Ovary (tissue), 9 donors: ENCODE results near the gene KRT24. TPM values are rescaled to one million over a fixed set of nuclear protein-coding genes. Genes with fewer than 3 reads are reported as not detected.

Experiments used
- DNase-seq, 5 donors: peaks; one replicate each; pipeline ENCODE4 v3.0.0-alpha.2; 2019 to 2020
- H3K27ac ChIP-seq, 2 donors: fragments of 200-600 bp; one replicate each; pipeline versions ENCODE4 v1.5.1 to v1.8.0; 2019 to 2022
- H3K27me3 ChIP-seq: fragments of 200-600 bp; one replicate; pipeline ENCODE4 v1.8.0; 2022
- H3K36me3 ChIP-seq: fragments of 200-600 bp; sonication (generic); one replicate; pipeline ENCODE4 v1.5.1; 2019
- H3K4me1 ChIP-seq: one replicate; pipeline ENCODE4 v1.8.1; 2013; ENCODE audit warnings: mild to moderate bottlenecking, moderate library complexity; ENCODE audit not compliant: insufficient read depth
- H3K4me3 ChIP-seq: fragments of 200-600 bp; sonication (generic); one replicate; pipeline ENCODE4 v1.5.1; 2017
- H3K9me3 ChIP-seq, 2 donors: fragments of 200-600 bp in 1 of 2; sonication (generic) in 1 of 2; one replicate each; pipeline versions ENCODE4 v1.5.1 to v1.8.1; 2013 to 2019; ENCODE audit warnings: mild to moderate bottlenecking in 1 of 2, moderate library complexity in 1 of 2
- CTCF ChIP-seq, 3 donors: fragments of 450-650 bp in 2 of 3; fragments of 200-600 bp in 1 of 3; IDR thresholded peaks; one replicate each; pipeline versions ENCODE4 v1.5.1 to v1.8.0; 2016 to 2022; ENCODE audit warnings: antibody characterized with exemption in 3 of 3, mild to moderate bottlenecking in 1 of 3
- EP300 ChIP-seq: sonication (generic); formaldehyde crosslinking; IDR thresholded peaks from one replicate; pipeline ENCODE4 v1.6.1; 2017; ENCODE audit warnings: antibody characterized with exemption
- POLR2A ChIP-seq: fragments of 450-650 bp; IDR thresholded peaks from one replicate; pipeline ENCODE4 v1.6.1; 2017; ENCODE audit warnings: antibody characterized with exemption, mild to moderate bottlenecking, moderate library complexity
- WGBS, 3 donors: extraction: QIAGEN DNeasy Blood & Tissue Kit in 1 of 3; methylation state at CpG; one replicate each; pipeline versions ENCODE4 v1.1.5 to v1.1.7; 2013 to 2017; 5-methylcytosine and 5-hydroxymethylcytosine counted together
- intact Hi-C, 4 donors: fragments of 100-400 bp; cut with DNase I; formaldehyde crosslinking; loops; one replicate each; pipeline versions ENCODE4 v1.11.0 to v1.15.1; 2022 to 2023
- polyA plus RNA-seq, 2 donors: library from polyadenylated mRNA; stranded (reverse); fragments of 200-250 nt in 1 of 2; fragments of 350-450 nt in 1 of 2; fragmentation: Illumina TruSeq in 1 of 2; extraction: RNeasy Lipid Tissue Mini Kit (QIAGEN cat#74804) in 1 of 2; gene quantifications; one replicate each; pipeline ENCODE4 v1.2.3, GENCODE V29; 2013 to 2014
- total RNA-seq, 7 donors: library from RNA; depleted of rRNA in 2 of 7; stranded (reverse); fragments of >200 nt in 2 of 7; fragmentation: NEBNext Ultra II Directional in 3 of 7; extraction: Animal tissue kit (Norgen Biotek cat#: 25700) in 3 of 7; gene quantifications; one replicate each; pipeline versions ENCODE4 v1.1.0 to v1.2.4, GENCODE V29; 2016 to 2023
- donor health status: DM: no; HTN: no; CAD: no; lungs with moderate emphysema.
- donor health status: DM: no; HTN: no; CAD: no.
- donor health status: Bipolar disorder and iron deficiency.
- donor health status: DM: yes; HTN: yes; CAD: no.
- donor health status: DM: no; HTN: no; CAD: no.
- donor health status: DM: yes; HTN: yes; CAD: no.

KRT24 gene
- total and polyA plus RNA-seq, 9 donors = not detected

DNA sequence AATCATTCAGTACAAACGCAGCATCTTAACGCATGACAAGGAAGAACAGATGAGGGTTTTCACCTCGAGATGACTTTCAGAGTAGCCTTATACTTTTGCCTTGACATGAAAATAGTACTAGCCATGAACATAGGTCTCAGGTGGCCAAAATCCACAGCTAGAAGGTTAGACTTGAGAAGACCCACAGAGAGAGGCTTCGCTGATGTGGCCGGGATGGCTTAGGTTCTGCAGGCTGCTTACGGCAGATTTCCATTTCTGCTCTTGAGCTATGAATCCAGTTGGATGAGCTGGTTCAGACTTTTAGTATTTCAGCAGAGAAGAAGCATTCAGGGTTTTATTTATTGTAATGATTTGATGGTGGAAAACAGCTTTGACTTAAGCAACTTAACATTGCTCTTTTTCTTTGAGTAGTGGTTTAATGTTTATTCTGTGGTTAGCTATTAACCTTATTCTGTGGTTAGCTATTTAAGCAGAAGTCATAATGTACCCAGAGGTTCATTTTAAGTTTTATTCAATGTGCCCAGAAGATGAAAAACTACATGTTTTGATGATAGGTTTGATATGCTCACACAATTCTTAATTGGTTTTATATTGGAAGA, 7.6 kb downstream of the KRT24 start:
- no peaks in the 10 kb centered on the region for H3K4me1 ChIP-seq
- H3K27me3 ChIP-seq = no peaks in the 10 kb centered on the region
- H3K9me3 ChIP-seq = no peaks in the 10 kb centered on the region
- TF ChIP-seq POLR2A (no peak), EP300 (no peak), CTCF (IDR thresholded peaks at IDR 0.05) (no peak)
- intact Hi-C loops = no loop called here
- no peak for DNase-seq
- 90 to 92% (median 92%) methylated on average over 6 of the region's 6 CpGs for WGBS, 3 donors
- no peaks in the 10 kb centered on the region for H3K36me3 ChIP-seq
- H3K27ac ChIP-seq = no peak overlapping the region
- no peak overlapping the region for H3K4me3 ChIP-seq

GRCh38 chr17:40694584-40694983, 9.0 kb downstream of the KRT24 start:
- Histone ChIP-seq H3K27me3 (no peaks in the 10 kb centered on the region), H3K4me1 (no peaks in the 10 kb centered on the region), H3K9me3 (no peaks in the 10 kb centered on the region), H3K4me3 (no peak overlapping the region), H3K27ac (no peak overlapping the region), H3K36me3 (no peaks in the 10 kb centered on the region)
- no peak for DNase-seq
- no peak for TF ChIP-seq POLR2A
- TF ChIP-seq CTCF (IDR thresholded peaks at IDR 0.05) = no peak
- no peak for TF ChIP-seq EP300
- intact Hi-C loops = no loop called here
- WGBS, 3 donors = 78 to 81% (median 81%) methylated on average over 9 of the region's 9 CpGs

- DNase-seq = no peak
- Histone ChIP-seq H3K27ac (no peak overlapping the region), H3K27me3 (no peaks in the 10 kb centered on the region), H3K36me3 (no peaks in the 10 kb centered on the region), H3K9me3 (no peaks in the 10 kb centered on the region), H3K4me1 (no peaks in the 10 kb centered on the region), H3K4me3 (no peak overlapping the region)
- intact Hi-C loops = loop anchor here in 1 of 4 donors (5.0 kb wide), 1 partner anchor 860 kb away; no protein-coding TSS in a partner anchor
- TF ChIP-seq CTCF (IDR thresholded peaks at IDR 0.05) = no peak
- no peak for TF ChIP-seq POLR2A
- TF ChIP-seq EP300 = no peak
- WGBS, 3 donors = 38 to 54% (median 40%) methylated on average over 5 of the region's 5 CpGs
Measured at GRCh38 chr17:40687106-40687505, 16.4 kb downstream of the KRT24 start.

GRCh38 chr17:40686192-40686591, 17.4 kb downstream of the KRT24 start:
- Histone ChIP-seq H3K36me3 (no peaks in the 10 kb centered on the region), H3K9me3 (no peaks in the 10 kb centered on the region), H3K4me3 (no peak overlapping the region), H3K4me1 (no peaks in the 10 kb centered on the region), H3K27ac (no peak overlapping the region), H3K27me3 (no peaks in the 10 kb centered on the region)
- no peak for DNase-seq
- TF ChIP-seq CTCF (IDR thresholded peaks at IDR 0.05) = no peak
- no peak for TF ChIP-seq EP300
- intact Hi-C loops = loop anchor here in 1 of 4 donors (5.0 kb wide), 1 partner anchor 861 kb away; no protein-coding TSS in a partner anchor
- WGBS, 3 donors = 43 to 47% (median 46%) methylated on average over 4 of the region's 4 CpGs
